ENCODE measurements around the gene ZFPL1. TPM values are rescaled to one million over a fixed set of nuclear protein-coding genes. Genes with fewer than 3 reads are reported as not detected.
A peak's percentile ranks its signal among the peaks of the same experiment; 100 is the strongest.

Gene ZFPL1
- 10 to 100 TPM; 35.7 to 46.6 TPM for total RNA-seq
- polyA plus RNA-seq (2013, experiment 1 of 2) = 50.1 TPM
- polyA plus RNA-seq (2013, experiment 2 of 2) = 41.9 TPM
- long read RNA-seq, experiment 1, transcript ZFPL1-201 (8 exons, 1,371 nt) = major isoform, 9 of 31 reads
- long read RNA-seq, experiment 1, partial matches to known transcripts = 6 of 31 reads
- long read RNA-seq, experiment 1, other reads (novel, unspliced or antisense) = 16 of 31 reads
- long read RNA-seq, experiment 2, transcript ZFPL1-201 (8 exons, 1,371 nt) = major isoform, 59 of 77 reads
- long read RNA-seq, experiment 2, partial matches to known transcripts = 10 of 77 reads
- long read RNA-seq, experiment 2, other reads (novel, unspliced or antisense) = 6 of 77 reads
- long read RNA-seq, experiment 3, transcript ZFPL1-201 (8 exons, 1,371 nt) = major isoform, 70 of 82 reads
- long read RNA-seq, experiment 3, partial matches to known transcripts = 4 of 82 reads
- long read RNA-seq, experiment 3, other reads (novel, unspliced or antisense) = 8 of 82 reads
- long read RNA-seq, experiment 4, transcript ZFPL1-201 (8 exons, 1,371 nt) = major isoform, 80 of 94 reads
- long read RNA-seq, experiment 4, partial matches to known transcripts = 8 of 94 reads
- long read RNA-seq, experiment 4, other reads (novel, unspliced or antisense) = 6 of 94 reads

DNA sequence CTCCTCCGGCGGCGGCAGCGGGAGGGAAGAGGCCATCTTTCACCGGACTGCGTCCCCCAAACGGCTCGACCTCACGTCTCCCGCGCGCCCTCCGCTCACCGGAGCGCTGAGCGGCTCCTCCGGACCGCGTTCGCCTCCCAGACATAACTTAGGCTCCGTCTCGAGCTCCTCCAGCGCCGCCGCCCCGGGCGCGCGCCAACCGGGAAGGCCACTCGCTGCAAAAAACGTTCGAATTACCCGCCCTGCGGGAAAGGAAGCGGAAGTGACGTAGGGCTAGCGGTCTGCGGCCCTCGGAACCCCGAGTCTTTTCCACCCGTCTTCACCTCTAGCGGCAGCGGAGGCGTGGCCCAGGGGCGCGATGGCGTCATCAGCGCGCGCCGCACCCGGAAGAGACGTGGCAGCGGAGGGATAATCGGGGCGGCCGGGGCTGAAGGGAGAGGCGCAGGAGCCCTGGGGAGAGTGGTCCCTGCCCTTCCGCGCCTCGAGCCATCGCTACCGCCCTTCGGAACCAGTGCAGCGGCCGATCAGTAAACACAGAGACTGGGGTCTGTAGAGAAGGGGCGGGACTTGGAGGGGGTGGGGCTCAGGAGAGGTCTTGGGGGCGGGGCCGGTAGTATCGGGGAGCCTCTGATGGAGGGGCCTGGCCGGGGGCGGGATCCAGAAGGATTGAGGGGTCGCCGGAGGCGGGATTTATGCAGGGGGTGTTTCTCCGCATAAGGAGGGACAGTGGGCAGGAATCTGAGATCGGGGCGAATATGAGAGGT is at the start of gene ZFPL1, which contains the start of gene CDCA5:
Gene ZFPL1, plus strand, starts transcription at position 389 of the 764 bp plus-strand sequence. CDS start 477 bp downstream, outside the sequence.
Gene CDCA5, minus strand, starts transcription at position 207 of the 764 bp plus-strand sequence. Its CDS starts 62 bp downstream, at position 145.
- WGBS, 2 experiments (ENCODE audit: insufficient coverage in 1 of 2, insufficient read length in 1 of 2) = 0% methylated on average over 41 to 79 of the region's 79 CpGs
- H3K9me3 ChIP-seq (ENCODE audit: control insufficient read depth, low read length) = no peaks in the 10 kb centered on the region
- peak within 1 kb of the TSS; percentile 98 for H3K27ac Mint-ChIP-seq
- H3K36me3 ChIP-seq (ENCODE audit: control insufficient read depth, insufficient read depth, low read length) = peaks cover 55% of the 10 kb centered on the region
- DNase-seq = peak; percentile 97
- H3K4me1 ChIP-seq (ENCODE audit: control insufficient read depth, insufficient read depth, low read length) = no peaks in the 10 kb centered on the region
- H3K9ac ChIP-seq (ENCODE audit: extremely low read depth, low read length, poor library complexity, severe bottlenecking) = peak within 1 kb of the TSS; percentile 89
- H3K9me3 Mint-ChIP-seq = no peaks in the 10 kb centered on the region
- H3K27me3 ChIP-seq (ENCODE audit: control insufficient read depth, insufficient read depth, low read length, poor library complexity, severe bottlenecking) = no peaks in the 10 kb centered on the region
- peaks cover 44% of the 10 kb centered on the region for H3K36me3 Mint-ChIP-seq (ENCODE audit: low read depth)
- no peak for TF ChIP-seq CTCF (conservative IDR thresholded peaks at IDR 0.05)
- H3K27ac ChIP-seq (ENCODE audit: low read depth, low read length) = peak within 1 kb of the TSS; percentile 50
- peak within 1 kb of the TSS; percentile 91 for H3K4me3 Mint-ChIP-seq
- H3K4me1 Mint-ChIP-seq = peaks cover 6% of the 10 kb centered on the region
- H3K27me3 Mint-ChIP-seq (ENCODE audit: insufficient read depth) = no peaks in the 10 kb centered on the region
- peak within 1 kb of the TSS; percentile 99 for H3K4me3 ChIP-seq (ENCODE audit: low read length)

GRCh38 chr11:65034423-65034822 is 49.6 kb upstream of the ZFPL1 start:
- no peaks in the 10 kb centered on the region for H3K9me3 Mint-ChIP-seq
- no peak for DNase-seq
- Histone ChIP-seq H3K27ac (ENCODE audit: low read depth, low read length) (no peak overlapping the region), H3K9me3 (ENCODE audit: control insufficient read depth, low read length) (no peaks in the 10 kb centered on the region), H3K27me3 (ENCODE audit: control insufficient read depth, insufficient read depth, low read length, poor library complexity, severe bottlenecking) (no peaks in the 10 kb centered on the region), H3K9ac (ENCODE audit: extremely low read depth, low read length, poor library complexity, severe bottlenecking) (no peak overlapping the region), H3K4me3 (ENCODE audit: low read length) (no peak overlapping the region), H3K4me1 (ENCODE audit: control insufficient read depth, insufficient read depth, low read length) (no peaks in the 10 kb centered on the region), H3K36me3 (ENCODE audit: control insufficient read depth, insufficient read depth, low read length) (peaks cover 5% of the 10 kb centered on the region)
- no peak overlapping the region for H3K27ac Mint-ChIP-seq
- 91 to 100% methylated on average over 2 of the region's 2 CpGs for WGBS, 2 experiments (ENCODE audit: insufficient coverage in 1 of 2, insufficient read length in 1 of 2)
- no peaks in the 10 kb centered on the region for H3K4me1 Mint-ChIP-seq
- H3K27me3 Mint-ChIP-seq (ENCODE audit: insufficient read depth) = no peaks in the 10 kb centered on the region
- H3K4me3 Mint-ChIP-seq = no peak overlapping the region
- H3K36me3 Mint-ChIP-seq (ENCODE audit: low read depth) = peaks cover 22% of the 10 kb centered on the region
- TF ChIP-seq CTCF (conservative IDR thresholded peaks at IDR 0.05) = no peak

GRCh38 chr11:65035579-65035978 is 48.4 kb upstream of the ZFPL1 start:
- DNase-seq = no peak
- no peaks in the 10 kb centered on the region for H3K4me1 ChIP-seq (ENCODE audit: control insufficient read depth, insufficient read depth, low read length)
- Mint-ChIP-seq H3K4me3 (no peak overlapping the region), H3K36me3 (ENCODE audit: low read depth) (peaks cover 22% of the 10 kb centered on the region), H3K27ac (no peak overlapping the region), H3K27me3 (ENCODE audit: insufficient read depth) (no peaks in the 10 kb centered on the region), H3K9me3 (no peaks in the 10 kb centered on the region), H3K4me1 (peaks cover 1% of the 10 kb centered on the region)
- WGBS, 2 experiments (ENCODE audit: insufficient coverage in 1 of 2, insufficient read length in 1 of 2) = 92 to 95% methylated on average over 8 to 11 of the region's 11 CpGs
- no peak overlapping the region for H3K27ac ChIP-seq (ENCODE audit: low read depth, low read length)
- no peak overlapping the region for H3K9ac ChIP-seq (ENCODE audit: extremely low read depth, low read length, poor library complexity, severe bottlenecking)
- no peak overlapping the region for H3K4me3 ChIP-seq (ENCODE audit: low read length)
- TF ChIP-seq CTCF (conservative IDR thresholded peaks at IDR 0.05) = no peak
- no peaks in the 10 kb centered on the region for H3K9me3 ChIP-seq (ENCODE audit: control insufficient read depth, low read length)
- peaks cover 5% of the 10 kb centered on the region for H3K36me3 ChIP-seq (ENCODE audit: control insufficient read depth, insufficient read depth, low read length)
- H3K27me3 ChIP-seq (ENCODE audit: control insufficient read depth, insufficient read depth, low read length, poor library complexity, severe bottlenecking) = no peaks in the 10 kb centered on the region
